SK-N-MC (cell line): ENCODE measurements around the gene GNAS.

Source experiments
- DNase-seq: peaks from one replicate; pipeline ENCODE4 v3.0.0-alpha.2; 2011; ENCODE audit warnings: low read depth, low spot score
- H3K27ac ChIP-seq: fragments of 200-600 bp; sonication (generic); 2 replicates; pipeline ENCODE4 v1.5.1; 2016; ENCODE audit warnings: mixed run types
- H3K36me3 ChIP-seq: fragments of 200-600 bp; sonication (generic); 2 replicates; pipeline ENCODE4 v1.6.1; 2017; ENCODE audit warnings: antibody characterized with exemption, low read length, mixed read lengths; ENCODE audit not compliant: insufficient read depth
- H3K4me3 ChIP-seq: fragments of 200-600 bp; sonication (generic); 2 replicates; pipeline ENCODE4 v1.5.1; 2016
- H3K9ac ChIP-seq: fragments of 200-600 bp; sonication (generic); 2 replicates; pipeline ENCODE4 v1.8.0; 2017; ENCODE audit warnings: mixed run types, mixed read lengths; ENCODE audit not compliant: insufficient read length
- H3K9me3 ChIP-seq: fragments of 200-600 bp; sonication (generic); 2 replicates; pipeline ENCODE4 v1.6.1; 2017; ENCODE audit warnings: low read depth, mild to moderate bottlenecking, antibody characterized with exemption, low read length, moderate library complexity, mixed read lengths
- EZH2 ChIP-seq: fragments of 200-600 bp; sonication (generic); IDR thresholded peaks from one replicate; pipeline ENCODE4 v1.6.1; 2017; ENCODE audit warnings: antibody characterized with exemption
- FOXP2 ChIP-seq: optimal IDR thresholded peaks from 2 replicates; pipeline ENCODE3; 2011; ENCODE audit warnings: mild to moderate bottlenecking, moderate library complexity; ENCODE audit not compliant: insufficient read depth; ENCODE audit errors: extremely low read length, control extremely low read depth
- POLR2AphosphoS5 ChIP-seq: IDR thresholded peaks from 2 replicates; pipeline ENCODE4 v1.6.1; 2012; ENCODE audit warnings: mild to moderate bottlenecking, low read depth, low read length, borderline replicate concordance

GNAS gene

GRCh38 chr20:58886546-58886945 is 34.0 kb downstream of the GNAS start:
- Histone ChIP-seq H3K9me3 (no peaks in the 10 kb centered on the region), H3K4me3 (no peak overlapping the region), H3K27ac (no peak overlapping the region), H3K9ac (no peak overlapping the region), H3K36me3 (no peaks in the 10 kb centered on the region)
- DNase-seq, result no peak
- TF ChIP-seq EZH2 (no peak), POLR2AphosphoS5 (no peak), FOXP2 (no peak)

- Histone ChIP-seq H3K4me3 (peak overlapping the region; percentile 79), H3K27ac (no peak overlapping the region)
These were observed 35.6 kb downstream of the GNAS start for GRCh38 chr20:58888103-58888502.

DNA sequence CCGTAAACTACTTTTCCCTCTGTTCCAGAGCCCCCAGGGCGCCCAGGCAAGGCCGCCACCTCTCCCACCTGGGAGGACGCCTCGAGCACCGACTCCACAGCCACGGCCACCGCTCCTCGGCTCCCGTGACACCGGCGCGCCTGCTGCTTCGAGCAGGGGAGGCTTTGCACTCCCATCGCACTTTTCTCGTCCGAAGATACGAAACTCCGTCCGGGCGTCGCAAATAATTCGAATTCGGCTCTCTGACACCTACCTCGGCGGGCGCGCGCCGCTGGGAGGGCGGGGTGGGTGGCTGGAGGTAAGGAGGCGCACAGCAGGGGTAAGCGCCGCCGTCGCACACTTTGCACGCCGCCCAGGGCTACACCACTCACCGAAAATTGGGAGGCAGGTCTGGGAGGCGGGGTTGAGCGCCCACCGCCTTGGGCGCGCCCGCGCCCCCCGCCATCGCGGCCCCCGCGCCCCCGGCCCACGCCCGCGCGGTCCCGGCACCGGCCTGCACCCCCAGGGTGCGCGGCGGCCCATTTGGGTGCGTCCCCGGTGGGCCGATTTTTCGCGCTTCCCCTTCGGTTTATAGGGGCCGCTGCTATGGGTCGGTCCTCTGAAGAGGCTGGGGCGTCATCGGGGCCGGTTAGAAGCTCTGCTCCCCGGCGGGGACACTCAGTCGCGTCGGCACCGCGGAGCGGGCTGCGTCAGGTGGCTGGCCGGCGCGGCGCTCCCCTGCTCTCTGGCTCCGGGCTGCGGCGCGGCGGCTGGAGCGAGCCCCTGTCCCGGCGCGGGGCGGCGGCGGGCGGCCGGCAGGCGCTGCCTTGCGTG is 36.2 kb downstream of the GNAS start:
- Histone ChIP-seq H3K9me3 (no peaks in the 10 kb centered on the region), H3K4me3 (peak overlapping the region; percentile 86), H3K9ac (peak overlapping the region; percentile 85), H3K27ac (no peak overlapping the region), H3K36me3 (no peaks in the 10 kb centered on the region)
- DNase-seq, result no peak
- TF ChIP-seq FOXP2 (no peak), EZH2 (no peak), POLR2AphosphoS5 (peak; percentile 88)

More at GRCh38 chr20:58888103-58888502, 35.6 kb downstream of the GNAS start:
- H3K9ac ChIP-seq, result peak overlapping the region; percentile 78
- TF ChIP-seq POLR2AphosphoS5 (no peak), EZH2 (no peak), FOXP2 (no peak)
- no peaks in the 10 kb centered on the region for H3K36me3 ChIP-seq
- DNase-seq, result no peak
- no peaks in the 10 kb centered on the region for H3K9me3 ChIP-seq

- Histone ChIP-seq H3K4me3 (peak overlapping the region; percentile 86), H3K9ac (peak overlapping the region; percentile 85), H3K9me3 (no peaks in the 10 kb centered on the region), H3K36me3 (no peaks in the 10 kb centered on the region), H3K27ac (no peak overlapping the region)
- DNase-seq, result no peak
- TF ChIP-seq POLR2AphosphoS5 (no peak), FOXP2 (no peak), EZH2 (no peak)
These were observed 36.8 kb downstream of the GNAS start for GRCh38 chr20:58889334-58889760.

DNA sequence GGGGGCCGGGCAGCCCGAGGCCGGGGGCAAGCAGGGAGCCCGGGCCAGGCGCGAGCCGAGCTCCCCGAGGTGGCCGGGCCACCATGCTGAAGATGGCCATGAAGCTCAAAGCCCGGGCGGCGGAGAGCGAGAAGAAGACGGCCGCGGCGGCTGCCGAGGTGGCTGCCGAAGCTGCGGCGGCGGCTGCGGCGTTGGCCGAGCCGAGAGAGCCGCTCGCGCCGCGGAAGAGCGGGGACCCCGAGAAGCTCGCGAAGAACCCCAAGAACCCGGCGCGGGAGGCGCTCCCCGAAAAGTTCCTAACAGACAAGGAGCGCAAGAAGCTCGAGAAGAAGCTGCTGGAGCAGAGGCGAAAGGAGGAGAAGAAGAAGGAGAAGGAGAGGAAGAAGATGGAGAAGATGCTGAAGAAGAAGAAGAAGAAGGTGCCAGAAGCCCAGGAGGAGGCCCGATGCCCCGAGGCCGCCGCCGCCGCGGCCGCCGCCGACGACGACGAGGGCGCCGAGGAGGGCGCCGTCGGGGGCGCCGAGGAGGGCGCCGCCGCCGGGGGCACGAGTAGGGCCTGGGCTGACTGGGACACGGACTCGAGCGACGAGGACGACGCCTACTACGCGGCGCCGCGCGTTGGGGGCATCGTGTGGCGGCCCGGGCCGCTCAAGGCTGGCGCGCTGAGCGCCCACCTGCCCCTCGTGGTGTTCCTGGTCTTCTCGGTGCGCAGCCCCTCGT is 37.4 kb downstream of the GNAS start:
- no peak for DNase-seq
- peak overlapping the region; percentile 96 for H3K27ac ChIP-seq
- H3K4me3 ChIP-seq, result peak overlapping the region; percentile 86
- no peak for TF ChIP-seq EZH2
- no peak for TF ChIP-seq POLR2AphosphoS5
- TF ChIP-seq FOXP2, result no peak
- no peaks in the 10 kb centered on the region for H3K36me3 ChIP-seq
- peak overlapping the region; percentile 85 for H3K9ac ChIP-seq
- H3K9me3 ChIP-seq, result no peaks in the 10 kb centered on the region

GRCh38 chr20:58890518-58891085 is 38.1 kb downstream of the GNAS start:
- Histone ChIP-seq H3K9ac (peak overlapping the region; percentile 85), H3K9me3 (no peaks in the 10 kb centered on the region), H3K36me3 (peaks cover 5% of the 10 kb centered on the region), H3K4me3 (peak overlapping the region; percentile 86), H3K27ac (peak overlapping the region; percentile 96)
- TF ChIP-seq FOXP2 (no peak), EZH2 (no peak), POLR2AphosphoS5 (peak; percentile 76; the same call in 1 of the 2 replicates)
- no peak for DNase-seq

- Histone ChIP-seq H3K36me3 (peaks cover 11% of the 10 kb centered on the region), H3K4me3 (peak overlapping the region; percentile 95), H3K27ac (peak overlapping the region; percentile 96; the same call in 1 of the 2 replicates), H3K9ac (peak overlapping the region; percentile 94), H3K9me3 (no peaks in the 10 kb centered on the region)
- DNase-seq, result no peak
- TF ChIP-seq FOXP2, result no peak
- no peak for TF ChIP-seq EZH2
- TF ChIP-seq POLR2AphosphoS5, result no peak
These were observed 38.7 kb downstream of the GNAS start for GRCh38 chr20:58891086-58891717.
